PFSK-1 (cell line): Measurements from ENCODE around the gene MUC5AC.

Experiments used
- FOXP2 ChIP-seq: optimal IDR thresholded peaks from 2 replicates; pipeline ENCODE3; 2011; ENCODE audit warnings: borderline replicate concordance, control low read depth, inconsistent platforms; ENCODE audit not compliant: insufficient read depth; ENCODE audit errors: extremely low read length, extremely low read depth
- POLR2AphosphoS5 ChIP-seq: IDR thresholded peaks from 2 replicates; pipeline ENCODE4 v1.6.1; 2012; ENCODE audit warnings: low read depth, mild to moderate bottlenecking, control low read depth, low read length, moderate library complexity
- REST ChIP-seq, 2 experiments: IDR thresholded peaks; 2 replicates each; pipeline versions ENCODE4 v1.6.1 to v1.8.0; 2011 to 2012; ENCODE audit warnings: low read depth in 2 of 2, low read length in 2 of 2, control low read depth in 1 of 2, inconsistent platforms in 1 of 2, mild to moderate bottlenecking in 1 of 2, moderate library complexity in 1 of 2; ENCODE audit not compliant: insufficient read depth in 1 of 2
- SIN3A ChIP-seq: IDR thresholded peaks from 2 replicates; pipeline ENCODE4 v1.6.1; 2012; ENCODE audit warnings: mild to moderate bottlenecking, low read length, moderate library complexity, borderline replicate concordance; ENCODE audit not compliant: insufficient read depth
- TAF1 ChIP-seq: IDR thresholded peaks from 2 replicates; pipeline ENCODE4 v1.6.1; 2012; ENCODE audit warnings: low read length, control low read depth, borderline replicate concordance; ENCODE audit not compliant: insufficient read depth

Gene MUC5AC

GRCh38 chr11:1111545-1112212 lies 46.1 kb upstream of the MUC5AC start:
- TF ChIP-seq FOXP2: no peak
- no peak for TF ChIP-seq TAF1
- no peak for TF ChIP-seq REST (IDR thresholded peaks at IDR 0.05; ENCODE audit: insufficient read depth in 1 of 2, low read depth in 2 of 2, low read length in 2 of 2)
- TF ChIP-seq POLR2AphosphoS5: no peak
- no peak for TF ChIP-seq SIN3A

- TF ChIP-seq SIN3A: no peak
- TF ChIP-seq REST (IDR thresholded peaks at IDR 0.05; ENCODE audit: insufficient read depth in 1 of 2, low read depth in 2 of 2, low read length in 2 of 2): no peak
- TF ChIP-seq TAF1: no peak
- TF ChIP-seq POLR2AphosphoS5: no peak
- no peak for TF ChIP-seq FOXP2
These were observed 45.2 kb upstream of the MUC5AC start for GRCh38 chr11:1112351-1113191.

- no peak for TF ChIP-seq SIN3A
- TF ChIP-seq FOXP2: no peak
- TF ChIP-seq POLR2AphosphoS5: no peak
These were observed 44.1 kb upstream of the MUC5AC start for GRCh38 chr11:1113405-1114201.

- TF ChIP-seq POLR2AphosphoS5 (no peak), TAF1 (no peak)
These were observed 41.6 kb upstream of the MUC5AC start for GRCh38 chr11:1116104-1116503.

- TF ChIP-seq TAF1 (no peak), POLR2AphosphoS5 (no peak), FOXP2 (no peak), REST (IDR thresholded peaks at IDR 0.05; ENCODE audit: insufficient read depth in 1 of 2, low read depth in 2 of 2, low read length in 2 of 2) (no peak), SIN3A (no peak)
These were observed 40.9 kb upstream of the MUC5AC start for GRCh38 chr11:1116666-1117390.
